K562 (cell line): Measurements from ENCODE around the gene SEZ6. TPM values are rescaled to one million over a fixed set of nuclear protein-coding genes. Genes with fewer than 3 reads are reported as not detected.

Experiments used
- CSDE1 ChIP-seq, 2 experiments: fragments of 450-650 bp; IDR thresholded peaks; 2 replicates each; pipeline ENCODE4 v1.6.1; 2016; ENCODE audit warnings: mild to moderate bottlenecking in 1 of 2
- DEAF1 ChIP-seq: fragments of 450-650 bp; formaldehyde crosslinking; IDR thresholded peaks from 2 replicates; pipeline ENCODE4 v1.4.0; 2020; ENCODE audit warnings: mild to moderate bottlenecking, moderate library complexity
- ELK1 ChIP-seq: sonication (generic); formaldehyde crosslinking; IDR thresholded peaks from 2 replicates; pipeline ENCODE4 v1.8.1; 2022; ENCODE audit warnings: missing genetic modification reagents
- FOSL1 ChIP-seq: fragments of 200-800 bp; sonication (Bioruptor generic); conservative IDR thresholded peaks from 2 replicates; pipeline ENCODE4 v1.6.1; 2016; ENCODE audit warnings: missing genetic modification characterization, missing compliant biosample characterization
- HDGF ChIP-seq: fragments of 450-650 bp; IDR thresholded peaks from 2 replicates; pipeline ENCODE4 v1.6.1; 2016
- HINFP ChIP-seq: fragments of 450-650 bp; conservative IDR thresholded peaks from 2 replicates; pipeline ENCODE4 v1.6.1; 2016; ENCODE audit warnings: missing genetic modification characterization, low read depth, mild to moderate bottlenecking, control low read depth, missing compliant biosample characterization
- MYNN ChIP-seq, 2 experiments: sonication (generic); formaldehyde crosslinking in 1 of 2; IDR thresholded peaks; 2 replicates each; pipeline versions ENCODE4 v1.5.0 to v1.6.1; 2016 to 2020; ENCODE audit warnings: antibody characterized with exemption in 1 of 2, missing genetic modification reagents in 1 of 2
- NR2F6 ChIP-seq: fragments of 450-650 bp; formaldehyde crosslinking; IDR thresholded peaks from 2 replicates; pipeline ENCODE4 v1.4.0; 2020; ENCODE audit warnings: mild to moderate bottlenecking
- POU5F1 ChIP-seq: fragments of 150-350 bp; IDR thresholded peaks from 2 replicates; pipeline ENCODE4 v1.6.1; 2014; ENCODE audit warnings: borderline replicate concordance, low read length, low read depth, mild to moderate bottlenecking; ENCODE audit not compliant: partially characterized antibody
- SMAD4 ChIP-seq: fragments of 250-450 bp; sonication (Bioruptor Pico); conservative IDR thresholded peaks from 2 replicates; pipeline ENCODE4 v1.8.0; 2021; ENCODE audit warnings: inconsistent platforms, mild to moderate bottlenecking, moderate library complexity
- SMARCA5 ChIP-seq: fragments of 450-650 bp; IDR thresholded peaks from 2 replicates; pipeline ENCODE4 v1.6.1; 2016
- SNRNP70 ChIP-seq: fragments of 200-400 bp; formaldehyde crosslinking; optimal IDR thresholded peaks from 2 replicates; pipeline ENCODE3; 2017; ENCODE audit warnings: low read depth, low read length
- THAP7 ChIP-seq: fragments of 250-450 bp; sonication (Bioruptor Pico); IDR thresholded peaks from 2 replicates; pipeline ENCODE4 v1.5.0; 2021
- TRIM24 ChIP-seq, 2 experiments: fragments of 450-650 bp; IDR thresholded peaks; 2 replicates each; pipeline ENCODE4 v1.6.1; 2016
- ZC3H4 ChIP-seq: sonication (generic); formaldehyde crosslinking; IDR thresholded peaks from 2 replicates; pipeline ENCODE4 v1.9.0; 2021; ENCODE audit warnings: missing genetic modification reagents, borderline replicate concordance
- polyA plus RNA-seq, 8 experiments: library from polyadenylated mRNA; depleted of rRNA in 4 of 8; stranded (reverse) in 5 of 8; unstranded in 3 of 8; fragments of >200 nt; fragmentation: Nextera tagmentation in 2 of 8; fragmentation: Illumina TruSeq in 1 of 8; extraction: Ambion mirVana in 2 of 8; extraction: Trizol in 1 of 8; gene quantifications; 2 replicates each; pipeline versions ENCODE4 v1.2.1 to v1.2.3, GENCODE V29; 2011 to 2014; ENCODE audit warnings: inconsistent platforms in 1 of 8, missing spikeins in 1 of 8
- total RNA-seq, 7 experiments: library from RNA; depleted of rRNA in 6 of 7; stranded (reverse); fragments of >200 nt in 6 of 7; fragmentation: Illumina TruSeq in 2 of 7; extraction: Trizol in 2 of 7; gene quantifications; 2 replicates each; pipeline versions ENCODE4 v1.2.1 to v1.2.3, GENCODE V29; 2011 to 2021; ENCODE audit warnings: low replicate concordance in 1 of 7
- TF ChIP-seq, protein P1 (sequence below): fragments of 250-450 bp; sonication (Bioruptor Pico); IDR thresholded peaks from 2 replicates; pipeline ENCODE4 v1.8.0; 2022; ENCODE audit warnings: inconsistent platforms, mild to moderate bottlenecking, moderate library complexity, borderline replicate concordance
- TF ChIP-seq, protein P2 (sequence below): fragments of 250-450 bp; sonication (Bioruptor Pico); IDR thresholded peaks from 2 replicates; pipeline ENCODE4 v1.6.1; 2021; ENCODE audit warnings: mild to moderate bottlenecking
- TF ChIP-seq, protein P3 (sequence below): fragments of 250-450 bp; sonication (Bioruptor Pico); IDR thresholded peaks from 2 replicates; pipeline ENCODE4 v1.4.0; 2020

SEZ6 gene
- total and polyA plus RNA-seq, 9 of the 15 experiments (the other 6 are each of a cell fraction or from before 2014, with no cell fraction given): not detected

GRCh38 chr17:28951991-28952975 lies 53.5 kb downstream of the SEZ6 start (continued):
- TF ChIP-seq, protein P1, sequence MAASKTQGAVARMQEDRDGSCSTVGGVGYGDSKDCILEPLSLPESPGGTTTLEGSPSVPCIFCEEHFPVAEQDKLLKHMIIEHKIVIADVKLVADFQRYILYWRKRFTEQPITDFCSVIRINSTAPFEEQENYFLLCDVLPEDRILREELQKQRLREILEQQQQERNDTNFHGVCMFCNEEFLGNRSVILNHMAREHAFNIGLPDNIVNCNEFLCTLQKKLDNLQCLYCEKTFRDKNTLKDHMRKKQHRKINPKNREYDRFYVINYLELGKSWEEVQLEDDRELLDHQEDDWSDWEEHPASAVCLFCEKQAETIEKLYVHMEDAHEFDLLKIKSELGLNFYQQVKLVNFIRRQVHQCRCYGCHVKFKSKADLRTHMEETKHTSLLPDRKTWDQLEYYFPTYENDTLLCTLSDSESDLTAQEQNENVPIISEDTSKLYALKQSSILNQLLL (CRISPR knock-in tag): no peak
- TF ChIP-seq SMARCA5: no peak
- TF ChIP-seq, protein P2, sequence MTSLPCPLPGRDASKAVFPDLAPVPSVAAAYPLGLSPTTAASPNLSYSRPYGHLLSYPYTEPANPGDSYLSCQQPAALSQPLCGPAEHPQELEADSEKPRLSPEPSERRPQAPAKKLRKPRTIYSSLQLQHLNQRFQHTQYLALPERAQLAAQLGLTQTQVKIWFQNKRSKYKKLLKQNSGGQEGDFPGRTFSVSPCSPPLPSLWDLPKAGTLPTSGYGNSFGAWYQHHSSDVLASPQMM: no peak
- no peak for TF ChIP-seq ELK1
- TF ChIP-seq, protein P3, sequence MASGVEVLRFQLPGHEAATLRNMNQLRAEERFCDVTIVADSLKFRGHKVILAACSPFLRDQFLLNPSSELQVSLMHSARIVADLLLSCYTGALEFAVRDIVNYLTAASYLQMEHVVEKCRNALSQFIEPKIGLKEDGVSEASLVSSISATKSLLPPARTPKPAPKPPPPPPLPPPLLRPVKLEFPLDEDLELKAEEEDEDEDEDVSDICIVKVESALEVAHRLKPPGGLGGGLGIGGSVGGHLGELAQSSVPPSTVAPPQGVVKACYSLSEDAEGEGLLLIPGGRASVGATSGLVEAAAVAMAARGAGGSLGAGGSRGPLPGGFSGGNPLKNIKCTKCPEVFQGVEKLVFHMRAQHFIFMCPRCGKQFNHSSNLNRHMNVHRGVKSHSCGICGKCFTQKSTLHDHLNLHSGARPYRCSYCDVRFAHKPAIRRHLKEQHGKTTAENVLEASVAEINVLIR: peak; percentile 72
- TF ChIP-seq HDGF: no peak
- no peak for TF ChIP-seq TRIM24 (IDR thresholded peaks at IDR 0.05)
- no peak for TF ChIP-seq SNRNP70
- 0 out of 2 replicates have a peak, but pooled peaks have one; percentile 6 for TF ChIP-seq THAP7 (CRISPR knock-in tag)
- TF ChIP-seq CSDE1 (IDR thresholded peaks at IDR 0.05): no peak
- peak; percentile 83 for TF ChIP-seq POU5F1
- no peak for TF ChIP-seq MYNN (IDR thresholded peaks at IDR 0.05)
- no peak for TF ChIP-seq MYNN (CRISPR knock-in tag; IDR thresholded peaks at IDR 0.05)
- TF ChIP-seq DEAF1 (CRISPR knock-in tag): no peak
- TF ChIP-seq NR2F6: no peak
- TF ChIP-seq SMAD4 (CRISPR knock-in tag): 0 out of 2 replicates have a peak, but pooled peaks have one; percentile 57
- TF ChIP-seq HINFP (tag): no peak
- no peak for TF ChIP-seq ZC3H4 (CRISPR knock-in tag)
- peak; percentile 75 for TF ChIP-seq FOSL1
